ENCODE data around the gene WWC2. TPM values are rescaled to one million over a fixed set of nuclear protein-coding genes. Genes with fewer than 3 reads are reported as not detected.
A peak's percentile ranks its signal among the peaks of the same experiment; 100 is the strongest.

Gene WWC2
- total RNA-seq, 1 experiment from 2014 or later: 126 TPM

- Mint-ChIP-seq H3K36me3 (peaks cover 49% of the 10 kb centered on the region), H3K9me3 (no peaks in the 10 kb centered on the region), H3K27me3 (ENCODE audit: low read depth) (no peaks in the 10 kb centered on the region), H3K4me3 (no peak overlapping the region), H3K4me1 (no peaks in the 10 kb centered on the region), H3K27ac (peak overlapping the region; percentile 22; the same call in 1 of the 2 replicates)
- ChIA-PET CTCF (no interaction called here), POLR2A (no interaction called here)
- ATAC-seq (no peak), DNase-seq (ENCODE audit: low spot score) (no peak)
- no peak for TF ChIP-seq CREM (CRISPR knock-in tag; IDR thresholded peaks at IDR 0.05)
- TF ChIP-seq TP53 (CRISPR knock-in tag; IDR thresholded peaks at IDR 0.05): no peak
- TF ChIP-seq E2F1 (CRISPR knock-in tag; IDR thresholded peaks at IDR 0.05): no peak
- TF ChIP-seq PRDM15 (CRISPR knock-in tag; IDR thresholded peaks at IDR 0.05): no peak
- no peak for TF ChIP-seq JAZF1 (CRISPR knock-in tag; IDR thresholded peaks at IDR 0.05)
- no peak for TF ChIP-seq FOXJ3 (CRISPR knock-in tag; IDR thresholded peaks at IDR 0.05; ENCODE audit: borderline replicate concordance)
- TF ChIP-seq FOXP4 (CRISPR knock-in tag; IDR thresholded peaks at IDR 0.05): no peak
- TF ChIP-seq TCF7 (CRISPR knock-in tag; IDR thresholded peaks at IDR 0.05; ENCODE audit: low read depth): no peak
These were observed 200.4 kb downstream of the WWC2 start for GRCh38 chr4:183299464-183299863.

GRCh38 chr4:183300070-183300469 lies 201.0 kb downstream of the WWC2 start:
- Mint-ChIP-seq H3K9me3 (no peaks in the 10 kb centered on the region), H3K27me3 (ENCODE audit: low read depth) (no peaks in the 10 kb centered on the region), H3K36me3 (peaks cover 49% of the 10 kb centered on the region), H3K4me1 (no peaks in the 10 kb centered on the region), H3K4me3 (no peak overlapping the region), H3K27ac (no peak overlapping the region)
- no peak for DNase-seq (ENCODE audit: low spot score)
- ATAC-seq: peak; percentile 53
- ChIA-PET CTCF (no interaction called here), POLR2A (no interaction called here)
- TF ChIP-seq ZMAT4 (CRISPR knock-in tag; IDR thresholded peaks at IDR 0.05): no peak
- TF ChIP-seq TEAD1 (CRISPR knock-in tag; IDR thresholded peaks at IDR 0.05): no peak
- TF ChIP-seq NFYB (CRISPR knock-in tag; conservative IDR thresholded peaks at IDR 0.05; ENCODE audit: low read depth): no peak
- no peak for TF ChIP-seq PRDM15 (CRISPR knock-in tag; IDR thresholded peaks at IDR 0.05)
- TF ChIP-seq RELA (CRISPR knock-in tag; IDR thresholded peaks at IDR 0.05; ENCODE audit: borderline replicate concordance): no peak
- no peak for TF ChIP-seq TEAD4 (CRISPR knock-in tag; IDR thresholded peaks at IDR 0.05)
- no peak for TF ChIP-seq ZBTB21 (CRISPR knock-in tag; IDR thresholded peaks at IDR 0.05; ENCODE audit: borderline replicate concordance)
- TF ChIP-seq STAT6 (CRISPR knock-in tag; conservative IDR thresholded peaks at IDR 0.05; ENCODE audit: low read depth): no peak
- TF ChIP-seq AFF4 (CRISPR knock-in tag; IDR thresholded peaks at IDR 0.05; ENCODE audit: borderline replicate concordance): no peak
